Upper lobe of left lung (tissue), 4 donors: ENCODE results near the gene GRIK3.

ENCODE experiments used
- POLR2A ChIP-seq, 4 donors: fragments of 450-650 bp; IDR thresholded peaks; one replicate each; pipeline ENCODE4 v1.5.1; 2016 to 2017; ENCODE audit warnings: antibody characterized with exemption in 4 of 4, mild to moderate bottlenecking in 2 of 4
- TF ChIP-seq, protein P1 (sequence below), 6 experiments: fragments of 450-650 bp in 4 of 6; fragments of 200-600 bp in 2 of 6; sonication (generic) in 2 of 6; IDR thresholded peaks; one replicate each; pipeline ENCODE4 v1.5.1; 2016 to 2019; ENCODE audit warnings: antibody characterized with exemption in 6 of 6

DNA sequence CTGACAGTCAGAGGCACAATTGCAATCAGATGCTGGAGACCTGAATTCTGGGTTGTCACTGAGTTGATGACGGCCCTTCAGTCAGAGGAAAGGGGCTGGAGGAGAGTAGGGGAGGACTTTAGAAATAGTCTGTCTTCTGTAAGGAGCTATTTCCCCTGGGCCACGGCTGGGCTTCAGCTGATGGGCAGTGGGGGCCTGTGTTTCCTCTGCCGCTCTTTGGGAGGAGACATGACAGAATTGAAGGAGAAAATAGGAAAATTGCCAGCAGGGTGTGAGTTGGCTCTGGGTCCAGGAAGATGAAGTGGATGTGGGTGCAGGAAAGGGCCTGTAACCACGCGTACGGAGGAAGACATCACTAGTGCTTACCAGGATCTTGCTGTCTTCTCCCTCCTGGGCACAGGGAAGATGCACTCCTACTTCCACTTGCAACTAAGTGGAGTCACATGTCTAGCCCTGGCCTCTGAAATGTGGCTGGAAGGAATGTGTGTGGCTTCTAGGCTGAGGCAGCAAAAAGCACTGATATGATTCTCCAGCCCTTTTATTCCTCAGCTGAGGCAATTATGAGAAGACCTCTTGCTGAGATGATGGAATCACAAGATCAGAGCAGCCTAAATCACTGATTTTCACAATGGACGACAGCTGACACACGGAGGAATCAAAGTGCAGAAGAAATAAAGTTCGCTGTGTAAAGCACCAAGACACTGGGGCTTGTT is 250.0 kb downstream of the GRIK3 start:
- TF ChIP-seq, protein P1, sequence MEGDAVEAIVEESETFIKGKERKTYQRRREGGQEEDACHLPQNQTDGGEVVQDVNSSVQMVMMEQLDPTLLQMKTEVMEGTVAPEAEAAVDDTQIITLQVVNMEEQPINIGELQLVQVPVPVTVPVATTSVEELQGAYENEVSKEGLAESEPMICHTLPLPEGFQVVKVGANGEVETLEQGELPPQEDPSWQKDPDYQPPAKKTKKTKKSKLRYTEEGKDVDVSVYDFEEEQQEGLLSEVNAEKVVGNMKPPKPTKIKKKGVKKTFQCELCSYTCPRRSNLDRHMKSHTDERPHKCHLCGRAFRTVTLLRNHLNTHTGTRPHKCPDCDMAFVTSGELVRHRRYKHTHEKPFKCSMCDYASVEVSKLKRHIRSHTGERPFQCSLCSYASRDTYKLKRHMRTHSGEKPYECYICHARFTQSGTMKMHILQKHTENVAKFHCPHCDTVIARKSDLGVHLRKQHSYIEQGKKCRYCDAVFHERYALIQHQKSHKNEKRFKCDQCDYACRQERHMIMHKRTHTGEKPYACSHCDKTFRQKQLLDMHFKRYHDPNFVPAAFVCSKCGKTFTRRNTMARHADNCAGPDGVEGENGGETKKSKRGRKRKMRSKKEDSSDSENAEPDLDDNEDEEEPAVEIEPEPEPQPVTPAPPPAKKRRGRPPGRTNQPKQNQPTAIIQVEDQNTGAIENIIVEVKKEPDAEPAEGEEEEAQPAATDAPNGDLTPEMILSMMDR (IDR thresholded peaks at IDR 0.05): no peak
- TF ChIP-seq POLR2A (IDR thresholded peaks at IDR 0.05): no peak
